GM12892 (cell line): ENCODE data around the gene LCMT1.

Experiments
- POLR2A ChIP-seq: IDR thresholded peaks from 2 replicates; pipeline ENCODE4 v1.6.1; 2011; ENCODE audit warnings: low read depth, low read length, control low read depth
- TAF1 ChIP-seq: IDR thresholded peaks from 2 replicates; pipeline ENCODE4 v1.6.1; 2011; ENCODE audit warnings: low read depth, mild to moderate bottlenecking, control low read depth, low read length, borderline replicate concordance

DNA sequence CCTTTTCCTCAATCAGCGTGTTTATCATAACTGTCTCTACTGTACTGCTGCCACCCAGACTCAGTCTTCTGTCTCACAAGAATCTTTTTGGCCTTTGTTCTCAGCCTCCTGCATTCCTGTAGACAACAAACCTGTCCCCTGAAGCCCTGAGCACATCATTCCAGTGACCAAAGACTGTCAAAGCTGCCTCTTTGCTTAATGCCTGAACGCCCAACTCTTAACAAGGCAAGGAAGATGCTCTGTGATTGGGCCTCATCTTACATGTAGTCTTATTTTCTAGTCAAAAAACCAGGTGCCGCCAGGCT lies 75.9 kb downstream of the LCMT1 start:
- TF ChIP-seq TAF1 (no peak), POLR2A (no peak)
